Tibial nerve (tissue), 3 donors: ENCODE results near the gene SHISA8.

Experiments
- CTCF ChIP-seq, 5 experiments: fragments of 200-600 bp in 3 of 5; fragments of 450-650 bp in 2 of 5; sonication (generic) in 3 of 5; IDR thresholded peaks; one replicate each; pipeline ENCODE4 v1.5.1; 2016 to 2019; ENCODE audit warnings: antibody characterized with exemption in 5 of 5, mild to moderate bottlenecking in 3 of 5, moderate library complexity in 2 of 5
- POLR2A ChIP-seq, 2 donors: fragments of 450-650 bp; IDR thresholded peaks; one replicate each; pipeline ENCODE4 v1.6.1; 2017; ENCODE audit warnings: antibody characterized with exemption in 2 of 2, mild to moderate bottlenecking in 2 of 2, moderate library complexity in 2 of 2

- TF ChIP-seq CTCF (IDR thresholded peaks at IDR 0.05) (no peak), POLR2A (IDR thresholded peaks at IDR 0.05) (no peak)
Measured at GRCh38 chr22:41964112-41964491, 49.2 kb upstream of the SHISA8 start.
